ENCODE data around the gene DNAH10. TPM values are rescaled to one million over a fixed set of nuclear protein-coding genes. Genes with fewer than 3 reads are reported as not detected.

The DNAH10 gene
- total RNA-seq, 1 donor from 2014 or later = 10.1 TPM

GRCh38 chr12:123840765-123841425 is 78.8 kb downstream of the DNAH10 start:
- no peak overlapping the region for H3K27ac ChIP-seq
- intact Hi-C loops (cut with DNase I) = no loop called here
- H3K4me1 ChIP-seq = no peaks in the 10 kb centered on the region
- peaks cover 4% of the 10 kb centered on the region for H3K27me3 ChIP-seq (ENCODE audit: low read depth)
- no peaks in the 10 kb centered on the region for H3K9me3 ChIP-seq
- no peak for ATAC-seq
- no peak for TF ChIP-seq CTCF (IDR thresholded peaks at IDR 0.05)
- DNase-seq = no peak
- H3K36me3 ChIP-seq = no peaks in the 10 kb centered on the region
- H3K4me3 ChIP-seq = no peak overlapping the region

- Histone ChIP-seq H3K9me3 (no peaks in the 10 kb centered on the region), H3K4me3 (no peak overlapping the region), H3K4me1 (no peaks in the 10 kb centered on the region), H3K27me3 (ENCODE audit: low read depth) (no peaks in the 10 kb centered on the region), H3K27ac (no peak overlapping the region), H3K36me3 (no peaks in the 10 kb centered on the region)
- intact Hi-C loops (cut with DNase I) = no loop called here
- TF ChIP-seq CTCF (IDR thresholded peaks at IDR 0.05) = no peak
- no peak for DNase-seq
- no peak for ATAC-seq
These were observed 82.0 kb downstream of the DNAH10 start for GRCh38 chr12:123843912-123844748.

GRCh38 chr12:123845881-123846280 is 83.8 kb downstream of the DNAH10 start:
- intact Hi-C loops (cut with DNase I) = no loop called here
- no peaks in the 10 kb centered on the region for H3K27me3 ChIP-seq (ENCODE audit: low read depth)
- ATAC-seq (no peak), DNase-seq (no peak)
- no peak for TF ChIP-seq CTCF (IDR thresholded peaks at IDR 0.05)
- H3K4me3 ChIP-seq = no peak overlapping the region
- no peaks in the 10 kb centered on the region for H3K4me1 ChIP-seq
- no peaks in the 10 kb centered on the region for H3K9me3 ChIP-seq
- no peaks in the 10 kb centered on the region for H3K36me3 ChIP-seq
- no peak overlapping the region for H3K27ac ChIP-seq

GRCh38 chr12:123846340-123846739 is 84.2 kb downstream of the DNAH10 start:
- Histone ChIP-seq H3K27me3 (ENCODE audit: low read depth) (no peaks in the 10 kb centered on the region), H3K4me1 (no peaks in the 10 kb centered on the region), H3K27ac (no peak overlapping the region), H3K4me3 (no peak overlapping the region), H3K9me3 (no peaks in the 10 kb centered on the region), H3K36me3 (no peaks in the 10 kb centered on the region)
- intact Hi-C loops (cut with DNase I) = no loop called here
- no peak for TF ChIP-seq CTCF (IDR thresholded peaks at IDR 0.05)
- DNase-seq (no peak), ATAC-seq (no peak)

GRCh38 chr12:123847019-123847418 is 84.9 kb downstream of the DNAH10 start:
- no peaks in the 10 kb centered on the region for H3K27me3 ChIP-seq (ENCODE audit: low read depth)
- no peak for ATAC-seq
- H3K27ac ChIP-seq = no peak overlapping the region
- H3K4me1 ChIP-seq = no peaks in the 10 kb centered on the region
- H3K36me3 ChIP-seq = no peaks in the 10 kb centered on the region
- no peak overlapping the region for H3K4me3 ChIP-seq
- no peak for TF ChIP-seq CTCF (IDR thresholded peaks at IDR 0.05)
- no peaks in the 10 kb centered on the region for H3K9me3 ChIP-seq
- no peak for DNase-seq
- intact Hi-C loops (cut with DNase I) = no loop called here
